HUDEP-2 (cell line): ENCODE results near the gene CYP4F8.
A peak's percentile ranks its signal among the peaks of the same experiment; 100 is the strongest.

ENCODE experiments used
- DNase-seq, 76 experiments: peaks; one replicate each; lab custom pipeline; 2025; ENCODE audit not compliant: unreplicated experiment in 76 of 76; lab: John Stamatoyannopoulos, UW

CYP4F8 gene

DNA sequence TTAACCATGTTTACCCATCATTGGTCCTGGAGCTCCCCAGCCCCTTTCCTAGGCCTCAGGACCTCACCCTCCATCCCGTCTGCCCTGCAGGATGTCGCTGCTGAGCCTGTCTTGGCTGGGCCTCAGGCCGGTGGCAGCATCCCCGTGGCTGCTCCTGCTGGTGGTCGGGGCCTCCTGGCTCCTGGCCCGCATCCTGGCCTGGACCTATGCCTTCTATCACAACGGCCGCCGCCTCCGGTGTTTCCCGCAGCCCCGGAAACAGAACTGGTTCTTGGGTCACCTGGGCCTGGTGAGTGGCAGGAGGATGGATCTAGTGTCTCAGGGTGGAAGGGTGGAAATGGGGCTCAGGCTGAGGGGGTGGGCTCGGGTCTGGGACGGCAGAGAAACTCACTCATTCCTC is 508 bp downstream of the CYP4F8 start:
- DNase-seq, result no peak

DNA sequence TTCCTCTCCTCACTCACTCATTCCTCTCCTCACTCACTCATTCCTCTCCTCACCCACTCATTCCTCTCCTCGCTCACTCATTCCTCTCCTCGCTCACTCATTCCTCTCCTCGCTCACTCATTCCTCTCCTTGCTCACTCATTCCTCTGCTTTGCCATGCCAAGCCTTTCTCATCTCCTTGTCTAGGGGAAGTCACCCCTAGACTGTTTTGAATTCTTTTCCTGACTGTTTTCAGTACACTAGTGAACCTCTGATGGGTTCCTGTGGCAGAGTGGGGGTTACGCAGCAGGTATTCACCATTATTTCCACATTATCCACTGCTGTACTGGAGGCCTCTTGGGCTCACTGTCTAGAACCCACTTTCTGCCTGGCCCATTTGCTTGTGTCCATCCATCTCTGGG is 1.2 kb downstream of the CYP4F8 start:
- DNase-seq, result no peak

DNA sequence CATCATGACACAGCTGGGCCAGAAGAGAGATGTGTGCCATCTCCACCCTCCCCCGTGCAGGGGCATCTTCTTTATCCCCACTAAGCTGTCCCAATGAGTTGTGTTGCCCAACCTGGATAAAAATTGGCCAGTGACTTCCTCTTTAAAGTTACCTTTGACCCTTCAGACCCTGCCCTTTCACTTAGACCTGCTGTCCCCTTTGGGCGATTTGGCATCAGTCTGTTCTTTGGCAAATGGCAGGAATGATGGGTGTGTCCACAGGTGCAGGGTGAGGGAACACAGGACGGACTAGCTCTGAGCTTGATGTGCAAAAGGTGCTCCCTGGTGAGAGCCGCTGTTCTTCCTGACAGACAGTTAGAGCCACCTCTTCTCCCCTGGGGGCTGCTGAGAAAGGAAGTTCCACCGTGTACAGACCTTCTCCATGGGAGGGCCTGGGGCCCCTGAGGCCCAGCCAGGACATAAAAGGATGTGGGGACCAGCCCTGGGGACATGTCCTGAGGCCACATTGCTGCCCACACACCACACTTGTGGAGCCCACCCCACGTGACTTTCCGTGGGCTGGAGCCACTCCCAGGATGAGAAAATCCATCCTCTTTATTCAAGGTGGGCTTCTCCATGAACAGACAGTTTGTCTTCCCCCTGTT is 1.7 kb downstream of the CYP4F8 start:
- DNase-seq, result no peak

DNA sequence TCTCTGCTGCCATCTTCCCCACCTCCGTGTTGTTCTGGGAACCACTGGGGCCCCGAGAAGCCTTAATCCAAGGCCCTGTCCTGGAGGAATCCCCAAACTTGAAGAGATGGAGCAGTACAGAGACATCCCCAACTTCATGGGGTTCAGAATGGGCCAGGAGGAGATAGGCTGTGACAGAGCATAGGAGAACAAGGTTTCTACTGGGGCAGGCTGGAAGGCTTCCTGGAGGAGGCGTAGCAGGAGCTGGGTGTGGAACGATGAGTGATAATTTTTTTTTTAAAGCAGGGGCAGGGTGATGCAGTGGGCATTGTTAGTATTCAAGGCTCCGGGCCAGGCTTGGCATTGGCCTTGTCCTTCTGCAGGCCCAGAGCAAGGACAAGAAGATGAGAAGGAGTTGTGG is 3.3 kb downstream of the CYP4F8 start:
- DNase-seq, result no peak

DNA sequence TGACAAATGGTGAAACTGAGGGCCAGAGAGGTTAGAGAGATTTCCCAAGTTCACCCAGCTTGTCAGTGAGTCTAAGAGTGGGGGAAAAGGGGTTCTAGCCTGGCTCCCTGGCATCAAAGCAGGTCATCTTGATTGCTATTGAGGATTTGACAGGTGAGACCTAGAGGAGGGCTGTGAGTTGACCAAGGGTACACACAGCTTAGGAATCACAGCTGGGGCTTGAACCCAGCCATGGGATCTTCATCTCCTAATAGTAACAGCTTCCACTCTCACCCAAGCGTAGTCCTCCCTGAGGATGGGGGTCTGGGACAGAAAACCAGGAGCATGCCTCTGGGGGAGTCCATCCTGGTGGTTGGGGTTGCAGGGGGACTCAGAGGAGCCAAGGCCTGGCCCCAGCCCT is 6.8 kb downstream of the CYP4F8 start:
- no peak for DNase-seq

DNA sequence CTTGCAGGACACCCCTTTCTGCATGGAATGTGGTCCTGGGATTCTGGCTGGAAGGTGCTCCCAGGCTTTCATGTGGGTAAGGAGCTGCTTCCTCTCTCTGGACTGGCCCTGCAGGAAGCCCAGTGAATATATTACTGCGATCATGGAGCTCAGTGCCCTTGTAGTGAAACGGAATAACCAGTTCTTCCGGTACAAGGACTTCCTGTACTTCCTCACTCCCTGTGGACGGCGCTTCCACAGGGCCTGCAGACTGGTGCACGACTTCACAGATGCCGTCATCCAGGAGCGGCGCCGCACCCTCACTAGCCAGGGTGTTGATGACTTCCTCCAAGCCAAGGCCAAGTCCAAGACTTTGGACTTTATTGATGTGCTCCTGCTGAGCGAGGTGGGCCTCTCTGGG is 8.0 kb downstream of the CYP4F8 start:
- DNase-seq, result no peak

DNA sequence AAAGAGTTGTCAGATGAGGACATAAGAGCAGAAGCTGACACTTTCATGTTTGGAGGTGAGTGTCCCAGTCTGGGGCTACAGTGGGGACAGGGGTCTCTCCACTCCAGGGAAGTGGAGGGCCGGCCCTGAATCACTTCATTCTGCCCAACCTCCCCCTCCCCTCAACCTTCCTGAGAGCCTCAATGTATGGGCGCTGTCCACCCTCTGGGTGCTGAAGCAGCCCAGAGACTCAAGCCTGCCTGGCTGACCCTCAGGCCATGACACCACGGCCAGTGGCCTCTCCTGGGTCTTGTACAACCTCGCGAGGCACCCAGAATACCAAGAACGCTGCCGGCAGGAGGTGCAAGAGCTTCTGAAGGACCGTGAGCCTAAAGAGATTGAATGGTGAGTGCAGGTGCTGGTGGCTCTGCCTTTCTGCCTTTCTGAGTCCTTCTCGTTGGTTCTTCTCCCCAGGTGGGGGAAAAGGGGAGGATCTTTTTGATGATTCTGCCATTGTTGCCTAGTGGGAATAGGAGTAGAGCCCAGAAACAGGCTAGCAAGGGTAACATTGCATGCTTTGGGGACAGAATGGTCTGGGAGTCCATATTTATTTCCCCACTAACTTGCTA is 8.8 kb downstream of the CYP4F8 start:
- DNase-seq, result peak in 1 of 76 experiments; percentile 5

DNA sequence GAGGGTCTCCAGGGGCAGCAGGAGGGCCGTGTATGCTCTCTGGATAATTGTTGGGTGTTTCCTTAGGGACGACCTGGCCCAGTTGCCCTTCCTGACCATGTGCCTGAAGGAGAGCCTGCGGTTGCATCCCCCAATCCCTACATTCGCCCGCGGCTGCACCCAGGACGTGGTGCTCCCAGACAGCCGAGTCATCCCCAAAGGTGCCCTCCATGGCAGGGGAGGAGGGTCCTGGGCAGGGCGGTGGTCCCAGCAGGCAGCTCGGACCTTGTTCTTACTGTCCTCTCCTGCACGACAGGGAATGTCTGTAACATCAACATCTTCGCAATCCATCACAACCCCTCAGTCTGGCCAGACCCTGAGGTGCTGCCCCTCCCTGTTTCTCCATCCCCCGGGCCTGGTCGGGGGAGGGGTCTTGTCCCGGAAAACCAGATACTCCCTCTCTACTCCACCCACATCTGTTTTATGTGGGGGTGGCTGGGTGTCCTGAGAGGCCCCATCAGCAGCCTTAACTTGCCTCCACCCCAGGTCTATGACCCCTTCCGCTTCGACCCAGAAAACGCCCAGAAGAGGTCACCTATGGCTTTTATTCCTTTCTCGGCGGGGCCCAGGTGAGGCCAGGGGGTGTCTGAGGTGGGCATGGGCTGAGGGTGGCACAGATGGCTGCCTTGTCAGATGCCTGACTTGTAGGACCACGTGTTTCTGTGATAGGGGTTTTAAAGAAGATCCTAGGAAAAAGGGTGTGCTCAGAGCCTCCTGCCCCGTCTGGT is 13.4 kb downstream of the CYP4F8 start:
- DNase-seq, result no peak

DNA sequence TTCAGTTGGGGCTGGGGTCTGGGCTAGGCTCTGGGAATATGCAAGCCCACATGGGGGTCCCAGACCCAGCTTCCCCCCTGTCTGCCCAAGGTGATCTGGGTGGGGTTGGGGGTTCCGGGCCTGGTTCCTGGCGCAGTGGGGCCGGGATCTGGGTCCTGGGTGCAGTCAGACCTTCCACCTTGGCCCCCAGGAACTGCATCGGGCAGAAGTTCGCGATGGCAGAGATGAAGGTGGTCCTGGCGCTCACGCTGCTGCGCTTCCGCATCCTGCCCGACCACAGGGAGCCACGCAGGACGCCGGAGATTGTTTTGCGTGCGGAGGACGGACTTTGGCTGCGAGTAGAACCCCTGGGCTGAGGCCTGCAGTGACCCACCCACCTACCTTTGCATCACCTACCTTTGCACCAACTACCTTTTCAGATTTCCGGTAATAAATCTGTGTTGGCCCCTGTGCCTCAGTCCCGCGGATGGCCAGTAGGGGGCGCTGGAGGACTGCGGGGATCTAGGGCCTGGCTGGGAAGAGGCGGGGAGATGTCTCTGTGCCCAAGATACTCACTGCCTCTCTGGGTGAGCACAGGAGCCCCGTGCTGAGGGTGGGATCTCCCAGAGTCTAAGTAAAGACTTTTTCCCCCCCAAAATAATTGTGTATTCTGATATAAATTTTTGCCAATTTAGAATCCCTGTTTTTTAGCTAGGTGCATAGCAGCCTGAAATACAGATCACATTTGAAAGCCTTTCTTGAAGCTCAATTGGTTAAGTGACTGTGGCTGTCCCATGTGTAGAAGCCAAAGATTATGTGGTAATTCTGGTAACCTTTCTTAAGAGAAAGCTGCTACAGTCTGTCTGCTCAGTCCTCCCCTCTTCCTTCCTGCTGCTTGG is 14.2 kb downstream of the CYP4F8 start:
- peak in 68 of 76 experiments; percentile 14 to 88 (median 68) for DNase-seq

DNA sequence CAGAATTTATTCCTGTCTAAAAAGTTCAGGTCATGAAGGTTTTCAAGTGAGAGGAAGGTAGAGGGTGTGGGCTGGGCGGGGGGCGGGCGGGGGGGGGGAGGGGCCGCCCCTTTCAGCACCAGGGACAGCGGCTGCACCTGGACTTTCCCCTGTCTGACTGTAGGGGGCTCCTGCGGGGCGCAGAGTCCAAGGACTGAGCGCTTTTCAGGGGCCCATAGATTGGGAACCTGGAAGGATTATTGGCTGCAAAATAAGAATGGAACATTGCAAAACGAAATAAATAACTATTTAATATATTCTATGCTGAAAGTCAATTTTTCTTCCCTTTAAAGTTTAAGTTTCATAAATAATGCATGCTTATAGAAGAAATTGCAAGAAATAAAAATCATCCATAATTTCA is 16.8 kb downstream of the CYP4F8 start:
- peak in 53 of 76 experiments; percentile 11 to 68 (median 42) for DNase-seq

DNA sequence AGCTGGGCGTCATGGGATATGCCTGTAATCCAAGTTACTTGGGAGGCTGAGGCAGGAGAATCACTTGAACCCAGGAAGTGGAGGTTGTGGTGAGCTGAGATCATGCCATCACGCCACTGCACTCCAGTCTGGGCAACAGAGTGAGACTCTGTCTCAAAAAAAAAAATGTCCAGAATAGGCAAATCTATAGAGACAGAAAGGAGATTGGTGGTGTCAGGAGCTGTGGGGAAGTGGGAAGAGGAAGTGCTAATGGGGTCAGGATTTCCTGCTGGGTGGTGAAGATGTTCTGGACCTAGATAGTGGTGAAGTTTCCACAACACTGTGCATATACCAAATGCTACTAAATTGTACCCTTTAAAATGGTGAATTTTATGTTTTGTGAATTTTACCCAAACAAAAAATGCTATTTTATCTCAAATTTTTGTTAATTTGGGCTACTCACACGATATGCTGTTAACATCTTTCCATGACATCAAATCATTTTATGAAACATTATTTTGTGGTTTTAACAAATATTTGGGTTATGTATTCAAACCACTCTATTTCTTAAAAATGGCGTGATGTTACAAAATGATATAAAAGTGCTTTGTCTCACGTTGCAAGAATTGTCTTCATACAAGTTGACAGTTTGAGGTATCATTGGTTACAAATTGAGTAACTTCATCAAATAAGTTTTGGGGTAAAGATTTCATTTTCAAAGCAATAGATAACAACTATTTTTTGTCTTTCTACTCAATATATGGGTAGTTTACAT is 18.2 kb downstream of the CYP4F8 start:
- DNase-seq, result no peak

DNA sequence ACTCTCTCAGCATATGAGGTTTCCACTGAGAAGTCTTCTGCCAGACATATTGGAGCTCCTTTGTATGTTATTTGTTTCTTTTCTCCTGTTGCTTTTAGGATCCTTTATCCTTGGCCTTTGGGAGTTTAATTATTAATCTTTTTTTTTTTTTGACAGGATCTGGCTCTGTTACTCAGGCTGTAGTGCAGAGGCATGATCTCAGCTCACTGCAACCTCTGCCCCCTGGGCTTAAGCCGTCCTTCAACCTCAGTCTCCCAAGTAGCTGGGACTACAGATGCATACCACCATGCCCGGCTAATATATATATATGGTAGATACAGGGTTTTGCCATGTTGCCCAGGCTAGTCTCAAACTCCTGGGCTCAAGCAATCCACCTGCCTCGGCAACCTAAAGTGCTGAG is 19.1 kb downstream of the CYP4F8 start:
- DNase-seq, result no peak

DNA sequence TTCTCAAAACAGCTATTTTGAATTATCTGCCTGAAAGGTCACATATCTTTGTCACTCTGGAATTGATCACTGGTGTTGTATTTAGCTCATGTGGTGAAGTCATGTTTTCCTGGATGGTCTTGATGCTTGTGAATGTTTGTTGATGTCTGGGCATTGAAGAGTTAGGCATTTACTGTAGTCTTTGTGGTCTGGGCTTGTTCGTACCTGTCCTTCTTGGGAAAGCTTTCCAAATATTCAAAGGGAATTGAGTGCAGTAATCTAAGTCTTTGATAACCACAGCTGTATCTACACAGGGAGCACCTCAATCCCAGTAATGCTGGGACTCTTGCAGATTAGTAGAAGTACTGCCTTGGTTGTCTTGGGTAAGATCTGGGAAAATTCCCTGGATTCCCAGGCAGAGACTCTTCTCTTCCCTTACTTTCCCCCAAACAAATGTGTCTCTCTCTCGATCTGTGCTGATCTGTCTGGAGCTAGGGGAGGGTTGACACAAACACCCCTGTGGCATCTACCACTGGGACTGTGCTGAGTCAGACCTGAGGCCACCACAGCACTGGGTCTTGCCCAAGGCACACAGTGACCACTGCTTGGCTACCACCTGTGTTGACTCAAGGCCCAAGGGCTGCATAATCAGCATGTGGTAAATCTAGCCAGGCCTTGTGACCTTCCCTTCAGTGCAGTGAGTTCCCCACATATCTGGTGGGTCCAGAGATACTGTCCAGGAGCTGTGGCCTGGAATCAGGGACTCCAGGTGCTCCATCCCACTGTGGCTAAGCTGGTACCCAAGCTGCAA is 20.2 kb downstream of the CYP4F8 start:
- no peak for DNase-seq

DNA sequence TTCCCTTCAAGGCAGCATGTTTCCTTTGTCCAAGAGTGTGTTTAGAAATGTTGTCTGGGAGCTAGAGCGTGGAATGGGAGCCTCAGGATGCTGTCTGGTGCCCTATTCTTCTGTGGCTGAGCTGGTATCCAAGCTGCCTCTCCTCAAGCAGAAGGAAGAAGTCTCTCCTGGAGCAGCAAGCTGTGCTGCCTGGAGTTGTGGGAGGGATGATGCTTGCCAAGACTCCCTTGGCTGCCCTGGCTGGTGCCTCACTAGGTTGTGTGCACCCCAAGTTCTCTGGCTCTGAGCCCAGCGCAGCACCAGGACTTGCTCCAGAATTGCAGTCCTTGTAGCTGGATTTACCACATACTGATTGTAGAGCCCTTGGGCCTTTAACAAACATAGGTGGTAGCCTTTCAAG is 21.0 kb downstream of the CYP4F8 start:
- no peak for DNase-seq

DNA sequence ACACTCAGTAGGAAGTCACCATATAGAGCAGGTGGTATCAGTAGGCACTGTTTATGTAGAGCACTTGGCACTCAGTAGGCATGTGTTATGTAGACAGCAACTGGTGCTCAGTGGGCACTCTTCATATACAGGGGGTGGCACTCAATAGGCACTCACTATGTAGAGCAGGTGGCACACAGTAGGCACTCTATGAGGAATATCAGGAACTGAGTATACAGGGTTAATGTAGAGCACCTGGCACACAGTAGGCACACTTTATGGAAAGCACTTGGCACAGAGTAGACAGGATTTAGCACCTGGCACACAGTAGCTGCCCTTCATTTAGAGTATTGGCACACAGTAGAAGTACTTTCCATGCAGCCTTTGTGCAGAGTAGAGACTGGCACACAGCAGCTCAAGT is 24.6 kb downstream of the CYP4F8 start:
- DNase-seq, result no peak

DNA sequence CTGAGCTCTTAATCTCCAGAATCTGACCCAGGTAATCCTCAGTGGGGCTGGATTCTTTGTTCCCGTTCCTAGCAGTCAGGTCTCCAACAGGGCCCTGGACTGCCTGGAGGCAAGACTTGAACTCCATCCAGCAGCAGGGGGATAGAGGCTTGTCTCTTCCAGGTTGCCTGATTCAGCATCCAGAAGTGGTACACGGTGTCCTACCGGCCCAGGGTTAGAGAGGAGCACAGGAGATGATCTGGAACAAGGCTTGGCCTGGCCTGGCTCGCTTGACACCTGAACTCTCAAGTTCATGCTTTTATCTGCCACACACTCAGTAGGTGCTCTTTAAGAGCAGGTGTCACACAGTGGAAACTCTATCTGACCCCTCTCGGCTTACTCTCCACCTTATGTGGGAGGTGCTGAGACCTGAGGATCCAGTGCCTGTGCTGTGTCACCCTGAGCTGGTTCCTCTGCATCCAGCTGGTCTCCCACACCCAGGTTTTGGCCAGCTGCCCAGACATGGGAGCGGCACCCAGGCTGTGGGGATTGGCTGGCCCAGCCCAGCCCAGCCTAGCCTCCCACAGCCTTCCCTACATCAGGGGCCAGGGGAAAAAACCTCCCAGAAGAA is 25.4 kb downstream of the CYP4F8 start, which contains the start of gene CYP4F3:
Gene CYP4F3 (plus strand): TSS at position 604 of the 610 bp plus-strand sequence. CDS start 519 bp downstream, outside the sequence.
- DNase-seq, result peak in 74 of 76 experiments; percentile 68 to 98 (median 95)

DNA sequence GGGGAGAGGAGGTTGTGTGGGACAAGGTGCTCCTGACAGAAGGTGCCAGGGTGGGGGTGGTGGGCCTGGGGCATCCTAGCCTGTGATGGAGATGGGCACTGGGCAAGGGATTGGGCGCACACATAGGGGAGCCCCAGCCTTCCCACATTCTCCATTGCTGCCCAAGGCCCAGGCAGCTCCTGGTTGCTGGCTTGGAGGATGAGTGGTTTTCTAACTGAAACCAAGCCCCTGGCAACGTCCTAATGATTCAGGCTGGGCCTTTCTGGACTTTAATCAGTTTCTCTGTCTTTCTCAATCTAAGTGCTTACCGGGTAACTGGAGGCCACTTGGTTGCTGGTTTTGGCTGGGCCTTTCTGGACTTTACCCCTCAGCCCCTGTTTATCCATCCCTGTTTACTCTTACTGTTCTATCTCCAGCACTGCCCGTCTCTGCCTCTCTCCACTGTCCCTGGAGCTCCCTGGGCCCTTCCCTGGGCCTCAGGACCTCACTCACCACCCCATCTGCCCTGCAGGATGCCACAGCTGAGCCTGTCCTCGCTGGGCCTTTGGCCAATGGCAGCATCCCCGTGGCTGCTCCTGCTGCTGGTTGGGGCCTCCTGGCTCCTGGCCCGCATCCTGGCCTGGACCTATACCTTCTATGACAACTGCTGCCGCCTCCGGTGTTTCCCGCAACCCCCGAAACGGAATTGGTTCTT is 26.0 kb downstream of the CYP4F8 start:
- peak in 5 of 76 experiments; percentile 33 to 64 (median 43) for DNase-seq

DNA sequence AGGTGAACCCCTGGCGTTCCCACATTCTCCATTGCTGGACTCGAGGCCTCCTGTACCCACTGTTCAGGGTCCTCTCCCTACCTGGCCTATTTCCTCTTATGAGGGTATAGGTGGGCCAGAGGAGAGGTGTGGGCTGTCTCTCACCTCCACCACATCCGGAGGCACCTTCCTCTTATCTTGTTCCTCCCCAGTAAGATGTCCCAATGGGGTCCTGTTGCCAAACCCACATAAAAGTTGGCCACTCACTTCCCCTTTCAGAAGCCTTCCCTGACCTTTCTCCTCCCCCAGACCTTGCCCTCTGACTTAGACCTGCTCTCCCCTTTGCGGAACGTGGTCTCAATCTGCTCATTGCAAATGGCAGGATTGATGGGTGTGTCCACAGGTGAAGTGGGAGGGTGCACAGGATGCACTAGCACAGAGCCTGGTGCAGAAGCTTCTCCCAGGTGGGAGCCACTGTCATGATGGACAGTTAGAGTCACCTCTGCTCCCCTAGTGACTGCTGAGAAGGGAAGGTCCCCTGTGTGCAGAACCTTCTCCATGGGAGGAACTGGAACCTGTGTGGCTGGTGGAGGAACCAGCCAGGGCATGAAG is 27.0 kb downstream of the CYP4F8 start:
- peak in 4 of 76 experiments; percentile 8 to 17 (median 12) for DNase-seq
